ENCODE measurements around the gene PPP2R3A. TPM values are rescaled to one million over a fixed set of nuclear protein-coding genes. Genes with fewer than 3 reads are reported as not detected.

Gene PPP2R3A
- total and polyA plus RNA-seq, 7 experiments from 2014 or later: 0.13 to 0.89 (median 0.40) TPM; not detected in 1

- Histone ChIP-seq H3K9me3 (ENCODE audit: control insufficient read depth in 2 of 3, low read length in 3 of 3) (no peaks in the 10 kb centered on the region), H3K36me3 (ENCODE audit: control insufficient read depth in 2 of 3, insufficient read depth in 3 of 3, low read length in 3 of 3) (no peaks in the 10 kb centered on the region), H3K27ac (ENCODE audit: low read depth, low read length) (no peak overlapping the region), H3K4me1 (ENCODE audit: control insufficient read depth in 2 of 2, insufficient read depth in 2 of 2, low read length in 2 of 2) (no peaks in the 10 kb centered on the region), H3K4me3 (ENCODE audit: low read length) (no peak overlapping the region), H3K27me3 (ENCODE audit: control insufficient read depth in 2 of 2, insufficient read depth in 2 of 2, low read length in 2 of 2) (no peaks in the 10 kb centered on the region)
- ChIA-PET POLR2A (no interaction called here), CTCF (no interaction called here)
- Mint-ChIP-seq H3K27ac (no peak overlapping the region), H3K36me3 (no peaks in the 10 kb centered on the region), H3K4me1 (no peaks in the 10 kb centered on the region), H3K9me3 (no peaks in the 10 kb centered on the region), H3K4me3 (no peak overlapping the region), H3K27me3 (peaks cover 6 to 26% (median 13%) of the 10 kb centered on the region in 5 donors)
- ATAC-seq: no peak
- no peak for DNase-seq
- intact Hi-C loops (cut with micrococcal nuclease): no loop called here
Measured at GRCh38 chr3:135975536-135975935, 10.0 kb downstream of the PPP2R3A start.

- no peak overlapping the region for H3K27ac ChIP-seq (ENCODE audit: low read depth, low read length)
- H3K4me3 ChIP-seq (ENCODE audit: low read length): no peak overlapping the region
- CTCF ChIA-PET: no interaction called here
- no peaks in the 10 kb centered on the region for H3K36me3 Mint-ChIP-seq
- H3K27ac Mint-ChIP-seq: no peak overlapping the region
- H3K4me3 Mint-ChIP-seq: no peak overlapping the region
- H3K9me3 Mint-ChIP-seq: no peaks in the 10 kb centered on the region
- no peaks in the 10 kb centered on the region for H3K36me3 ChIP-seq (ENCODE audit: control insufficient read depth in 2 of 3, insufficient read depth in 3 of 3, low read length in 3 of 3)
- POLR2A ChIA-PET: interaction anchor here (0.6 kb wide), 1 partner anchor 195 kb away, joined by 3 read pairs; no protein-coding TSS in a partner anchor
- intact Hi-C loops (cut with micrococcal nuclease): no loop called here
- DNase-seq: no peak
- H3K4me1 Mint-ChIP-seq: no peaks in the 10 kb centered on the region
- H3K27me3 ChIP-seq (ENCODE audit: control insufficient read depth in 2 of 2, insufficient read depth in 2 of 2, low read length in 2 of 2): no peaks in the 10 kb centered on the region
- no peak for ATAC-seq
- H3K9me3 ChIP-seq (ENCODE audit: control insufficient read depth in 2 of 3, low read length in 3 of 3): no peaks in the 10 kb centered on the region
- H3K4me1 ChIP-seq (ENCODE audit: control insufficient read depth in 2 of 2, insufficient read depth in 2 of 2, low read length in 2 of 2): no peaks in the 10 kb centered on the region
- H3K27me3 Mint-ChIP-seq: peaks cover 6 to 29% (median 10%) of the 10 kb centered on the region in 5 donors
Measured at GRCh38 chr3:135980343-135980742, 14.8 kb downstream of the PPP2R3A start.

GRCh38 chr3:135981701-135982403 is 16.3 kb downstream of the PPP2R3A start:
- H3K27ac ChIP-seq (ENCODE audit: low read depth, low read length): no peak overlapping the region
- H3K36me3 Mint-ChIP-seq: no peaks in the 10 kb centered on the region
- DNase-seq (no peak), ATAC-seq (no peak)
- no peak overlapping the region for H3K4me3 Mint-ChIP-seq
- H3K27me3 ChIP-seq (ENCODE audit: control insufficient read depth in 2 of 2, insufficient read depth in 2 of 2, low read length in 2 of 2): no peaks in the 10 kb centered on the region
- H3K9me3 ChIP-seq (ENCODE audit: control insufficient read depth in 2 of 3, low read length in 3 of 3): no peaks in the 10 kb centered on the region
- ChIA-PET POLR2A (no interaction called here), CTCF (no interaction called here)
- H3K27ac Mint-ChIP-seq: no peak overlapping the region
- no peaks in the 10 kb centered on the region for H3K4me1 Mint-ChIP-seq
- peaks cover 6 to 29% (median 10%) of the 10 kb centered on the region in 5 donors for H3K27me3 Mint-ChIP-seq
- intact Hi-C loops (cut with micrococcal nuclease): no loop called here
- H3K4me3 ChIP-seq (ENCODE audit: low read length): no peak overlapping the region
- no peaks in the 10 kb centered on the region for H3K4me1 ChIP-seq (ENCODE audit: control insufficient read depth in 2 of 2, insufficient read depth in 2 of 2, low read length in 2 of 2)
- H3K36me3 ChIP-seq (ENCODE audit: control insufficient read depth in 2 of 3, insufficient read depth in 3 of 3, low read length in 3 of 3): no peaks in the 10 kb centered on the region
- H3K9me3 Mint-ChIP-seq: no peaks in the 10 kb centered on the region

- Histone ChIP-seq H3K4me1 (ENCODE audit: control insufficient read depth in 2 of 2, insufficient read depth in 2 of 2, low read length in 2 of 2) (no peaks in the 10 kb centered on the region), H3K27ac (ENCODE audit: low read depth, low read length) (no peak overlapping the region), H3K9me3 (ENCODE audit: control insufficient read depth in 2 of 3, low read length in 3 of 3) (no peaks in the 10 kb centered on the region), H3K27me3 (ENCODE audit: control insufficient read depth in 2 of 2, insufficient read depth in 2 of 2, low read length in 2 of 2) (no peaks in the 10 kb centered on the region), H3K4me3 (ENCODE audit: low read length) (no peak overlapping the region), H3K36me3 (ENCODE audit: control insufficient read depth in 2 of 3, insufficient read depth in 3 of 3, low read length in 3 of 3) (no peaks in the 10 kb centered on the region)
- Mint-ChIP-seq H3K27ac (no peak overlapping the region), H3K4me1 (no peaks in the 10 kb centered on the region), H3K4me3 (no peak overlapping the region), H3K36me3 (no peaks in the 10 kb centered on the region), H3K9me3 (no peaks in the 10 kb centered on the region), H3K27me3 (peaks cover 6 to 29% (median 10%) of the 10 kb centered on the region in 5 donors)
- intact Hi-C loops (cut with micrococcal nuclease): no loop called here
- ATAC-seq (no peak), DNase-seq (no peak)
- POLR2A ChIA-PET: no interaction called here
- CTCF ChIA-PET: no interaction called here
Measured at GRCh38 chr3:135982404-135982761, 16.9 kb downstream of the PPP2R3A start.

- intact Hi-C loops (cut with micrococcal nuclease): no loop called here
- H3K4me1 ChIP-seq (ENCODE audit: control insufficient read depth in 2 of 2, insufficient read depth in 2 of 2, low read length in 2 of 2): no peaks in the 10 kb centered on the region
- no peak overlapping the region for H3K27ac ChIP-seq (ENCODE audit: low read depth, low read length)
- H3K27me3 Mint-ChIP-seq: peaks cover 6 to 29% (median 10%) of the 10 kb centered on the region in 5 donors
- H3K4me3 ChIP-seq (ENCODE audit: low read length): no peak overlapping the region
- H3K9me3 Mint-ChIP-seq: no peaks in the 10 kb centered on the region
- no peaks in the 10 kb centered on the region for H3K4me1 Mint-ChIP-seq
- no peak overlapping the region for H3K4me3 Mint-ChIP-seq
- no peaks in the 10 kb centered on the region for H3K36me3 Mint-ChIP-seq
- H3K9me3 ChIP-seq (ENCODE audit: control insufficient read depth in 2 of 3, low read length in 3 of 3): no peaks in the 10 kb centered on the region
- no peak overlapping the region for H3K27ac Mint-ChIP-seq
- CTCF ChIA-PET: no interaction called here
- H3K27me3 ChIP-seq (ENCODE audit: control insufficient read depth in 2 of 2, insufficient read depth in 2 of 2, low read length in 2 of 2): no peaks in the 10 kb centered on the region
- no peaks in the 10 kb centered on the region for H3K36me3 ChIP-seq (ENCODE audit: control insufficient read depth in 2 of 3, insufficient read depth in 3 of 3, low read length in 3 of 3)
- POLR2A ChIA-PET: no interaction called here
- no peak for ATAC-seq
- DNase-seq: no peak
Measured at GRCh38 chr3:135982922-135983581, 17.5 kb downstream of the PPP2R3A start.

- H3K36me3 Mint-ChIP-seq: no peaks in the 10 kb centered on the region
- peaks cover 10 to 20% (median 13%) of the 10 kb centered on the region in 5 donors for H3K27me3 Mint-ChIP-seq
- Histone ChIP-seq H3K27me3 (ENCODE audit: control insufficient read depth in 2 of 2, insufficient read depth in 2 of 2, low read length in 2 of 2) (no peaks in the 10 kb centered on the region), H3K27ac (ENCODE audit: low read depth, low read length) (no peak overlapping the region), H3K9me3 (ENCODE audit: control insufficient read depth in 2 of 3, low read length in 3 of 3) (no peaks in the 10 kb centered on the region), H3K36me3 (ENCODE audit: control insufficient read depth in 2 of 3, insufficient read depth in 3 of 3, low read length in 3 of 3) (no peaks in the 10 kb centered on the region), H3K4me3 (ENCODE audit: low read length) (no peak overlapping the region), H3K4me1 (ENCODE audit: control insufficient read depth in 2 of 2, insufficient read depth in 2 of 2, low read length in 2 of 2) (no peaks in the 10 kb centered on the region)
- CTCF ChIA-PET: no interaction called here
- POLR2A ChIA-PET: no interaction called here
- peaks cover 0 to 1% (median 0%) of the 10 kb centered on the region in 11 donors for H3K9me3 Mint-ChIP-seq
- intact Hi-C loops (cut with micrococcal nuclease): no loop called here
- no peak overlapping the region for H3K4me3 Mint-ChIP-seq
- no peaks in the 10 kb centered on the region for H3K4me1 Mint-ChIP-seq
- no peak overlapping the region for H3K27ac Mint-ChIP-seq
- no peak for ATAC-seq
- no peak for DNase-seq
Measured at GRCh38 chr3:135987661-135988060, 22.1 kb downstream of the PPP2R3A start.

GRCh38 chr3:135989242-135989641 is 23.7 kb downstream of the PPP2R3A start:
- Mint-ChIP-seq H3K9me3 (peaks cover 0 to 1% (median 0%) of the 10 kb centered on the region in 11 donors), H3K4me3 (no peak overlapping the region), H3K36me3 (no peaks in the 10 kb centered on the region), H3K4me1 (no peaks in the 10 kb centered on the region), H3K27ac (no peak overlapping the region), H3K27me3 (peaks cover 5 to 15% (median 8%) of the 10 kb centered on the region in 5 donors)
- ATAC-seq (no peak), DNase-seq (no peak)
- H3K27ac ChIP-seq (ENCODE audit: low read depth, low read length): no peak overlapping the region
- H3K4me1 ChIP-seq (ENCODE audit: control insufficient read depth in 2 of 2, insufficient read depth in 2 of 2, low read length in 2 of 2): no peaks in the 10 kb centered on the region
- H3K27me3 ChIP-seq (ENCODE audit: control insufficient read depth in 2 of 2, insufficient read depth in 2 of 2, low read length in 2 of 2): no peaks in the 10 kb centered on the region
- no peaks in the 10 kb centered on the region for H3K36me3 ChIP-seq (ENCODE audit: control insufficient read depth in 2 of 3, insufficient read depth in 3 of 3, low read length in 3 of 3)
- intact Hi-C loops (cut with micrococcal nuclease): no loop called here
- ChIA-PET POLR2A (no interaction called here), CTCF (no interaction called here)
- no peak overlapping the region for H3K4me3 ChIP-seq (ENCODE audit: low read length)
- H3K9me3 ChIP-seq (ENCODE audit: control insufficient read depth in 2 of 3, low read length in 3 of 3): no peaks in the 10 kb centered on the region

All from naive thymus-derived CD4-positive, alpha-beta T cell (primary cell).